ENCODE results near the gene TPM4.

The TPM4 gene

DNA sequence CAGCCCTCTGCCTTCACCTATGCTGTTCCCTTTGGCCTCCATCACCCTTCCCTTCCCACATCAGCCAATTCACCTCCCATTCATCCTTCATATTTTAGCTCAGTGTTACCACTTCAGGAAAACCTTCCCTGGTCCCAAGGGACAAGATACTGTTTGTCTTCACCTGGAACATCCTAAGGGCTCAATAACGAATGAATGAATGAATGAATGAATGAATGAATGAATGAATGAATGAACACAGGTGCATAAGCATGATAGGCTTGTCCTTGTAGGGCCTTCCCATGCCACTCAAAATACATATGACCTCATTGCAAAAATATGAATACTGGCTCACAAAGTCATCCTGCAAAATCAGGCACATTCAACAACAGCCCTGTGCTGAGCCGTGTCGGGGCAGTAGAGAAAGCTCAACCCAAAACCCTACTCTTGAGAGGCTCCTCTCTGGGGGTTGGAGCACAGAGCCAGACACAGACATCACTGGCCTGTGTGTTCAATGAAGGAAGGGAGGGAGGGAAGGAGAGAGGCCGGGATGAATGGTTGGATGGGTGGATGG, 33.7 kb upstream of the TPM4 start:
- no peak for DNase-seq

DNA sequence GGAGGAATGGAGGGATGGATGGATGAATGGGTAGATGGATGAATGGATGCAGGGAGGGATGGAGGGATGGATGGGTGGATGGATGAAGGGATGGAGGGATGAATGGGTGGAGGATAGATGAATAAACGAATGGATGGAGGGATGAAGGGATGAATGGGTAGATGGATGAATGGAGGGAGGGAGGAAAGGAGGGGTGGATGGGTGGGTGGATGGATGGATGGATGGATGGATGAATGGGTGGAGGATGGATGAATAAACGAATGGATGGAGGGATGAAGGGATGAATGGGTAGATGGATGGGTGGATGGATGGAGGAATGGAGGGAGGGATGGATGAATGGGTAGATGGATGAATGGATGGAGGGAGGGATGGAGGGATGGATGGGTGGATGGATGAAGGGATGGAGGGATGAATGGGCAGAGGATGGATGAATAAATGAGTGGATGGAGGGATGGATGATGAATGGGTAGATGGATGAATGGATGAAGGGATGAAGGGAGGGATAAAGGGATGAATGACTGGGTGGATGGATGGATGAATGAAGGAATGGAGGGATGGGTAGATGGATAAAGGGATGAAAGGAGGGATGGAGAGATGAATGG, 33.0 kb upstream of the TPM4 start:
- DNase-seq = no peak

DNA sequence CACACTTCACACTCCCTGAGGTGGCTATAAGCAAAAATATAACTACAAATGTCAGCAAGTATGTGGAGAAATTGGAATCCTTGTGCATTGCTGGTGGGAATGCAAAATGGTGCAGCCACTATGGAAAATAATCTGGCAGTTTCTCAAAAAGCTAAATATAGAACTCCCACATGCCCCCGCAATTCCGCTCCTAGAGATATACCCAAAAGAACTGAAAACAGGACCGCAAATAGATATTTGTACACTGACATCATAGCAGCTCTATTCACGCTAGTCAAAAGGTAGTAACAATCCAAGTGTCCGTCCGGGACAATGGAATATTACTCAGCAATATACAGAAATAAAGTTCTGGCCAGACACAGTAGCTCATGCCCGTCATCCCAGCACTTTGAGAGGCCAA, 31.5 kb upstream of the TPM4 start:
- no peak for DNase-seq

DNA sequence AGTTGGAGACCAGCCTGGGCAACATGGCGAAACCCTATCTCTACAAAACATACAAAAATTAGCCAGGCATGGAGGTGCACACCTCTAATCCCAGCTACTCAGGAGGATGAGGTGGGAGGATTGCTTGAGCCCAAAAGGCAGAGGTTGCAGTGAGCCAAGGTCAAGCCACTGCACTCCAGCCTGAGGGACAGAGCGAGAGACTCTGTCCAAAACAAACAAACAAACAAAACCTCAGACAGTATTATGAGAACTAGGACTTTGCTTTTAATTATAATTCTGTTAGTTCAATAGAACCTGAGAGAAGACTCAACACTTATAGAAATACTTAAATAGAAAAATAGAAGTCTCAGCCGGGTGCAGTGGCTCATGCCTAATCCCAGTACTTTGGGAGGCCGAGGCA, 31.1 kb upstream of the TPM4 start:
- DNase-seq = no peak

DNA sequence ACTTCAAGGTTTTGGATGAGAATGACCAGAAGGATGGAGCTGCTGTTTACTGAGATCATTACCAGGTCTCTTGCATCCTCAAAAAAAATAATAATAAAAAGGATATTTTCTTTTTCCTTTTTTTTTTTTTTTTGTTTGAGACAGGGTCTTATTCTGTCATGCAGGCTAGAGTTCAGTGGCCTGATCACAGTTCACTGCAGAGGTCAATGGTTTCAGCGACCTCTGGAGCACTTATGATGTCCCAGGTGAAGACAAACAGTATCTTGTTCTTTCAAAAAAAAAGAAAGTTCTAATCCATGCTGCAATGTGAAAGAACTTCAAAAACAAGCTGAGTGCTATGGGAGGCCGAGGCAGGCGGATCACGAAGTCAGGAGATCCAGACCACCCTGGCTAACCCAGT, 30.4 kb upstream of the TPM4 start:
- DNase-seq = no peak

DNA sequence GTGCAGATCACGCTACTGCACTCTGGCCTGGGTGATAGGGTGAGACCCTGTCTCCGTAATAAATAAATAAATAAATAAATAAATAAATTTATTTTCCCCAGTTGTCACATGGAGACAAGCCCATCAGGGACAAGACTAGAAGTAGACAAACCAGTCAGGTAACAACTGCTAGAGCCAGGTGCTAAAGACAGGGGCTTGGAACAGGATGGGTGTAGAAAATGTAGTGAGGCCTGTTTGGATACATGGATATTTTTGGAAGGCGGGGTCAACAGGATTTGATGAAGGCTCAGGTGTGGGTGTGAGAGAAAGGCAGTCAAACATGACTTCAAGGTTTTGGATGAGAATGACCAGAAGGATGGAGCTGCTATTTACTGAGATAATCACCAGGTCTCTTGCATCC, 27.7 kb upstream of the TPM4 start:
- DNase-seq = no peak

DNA sequence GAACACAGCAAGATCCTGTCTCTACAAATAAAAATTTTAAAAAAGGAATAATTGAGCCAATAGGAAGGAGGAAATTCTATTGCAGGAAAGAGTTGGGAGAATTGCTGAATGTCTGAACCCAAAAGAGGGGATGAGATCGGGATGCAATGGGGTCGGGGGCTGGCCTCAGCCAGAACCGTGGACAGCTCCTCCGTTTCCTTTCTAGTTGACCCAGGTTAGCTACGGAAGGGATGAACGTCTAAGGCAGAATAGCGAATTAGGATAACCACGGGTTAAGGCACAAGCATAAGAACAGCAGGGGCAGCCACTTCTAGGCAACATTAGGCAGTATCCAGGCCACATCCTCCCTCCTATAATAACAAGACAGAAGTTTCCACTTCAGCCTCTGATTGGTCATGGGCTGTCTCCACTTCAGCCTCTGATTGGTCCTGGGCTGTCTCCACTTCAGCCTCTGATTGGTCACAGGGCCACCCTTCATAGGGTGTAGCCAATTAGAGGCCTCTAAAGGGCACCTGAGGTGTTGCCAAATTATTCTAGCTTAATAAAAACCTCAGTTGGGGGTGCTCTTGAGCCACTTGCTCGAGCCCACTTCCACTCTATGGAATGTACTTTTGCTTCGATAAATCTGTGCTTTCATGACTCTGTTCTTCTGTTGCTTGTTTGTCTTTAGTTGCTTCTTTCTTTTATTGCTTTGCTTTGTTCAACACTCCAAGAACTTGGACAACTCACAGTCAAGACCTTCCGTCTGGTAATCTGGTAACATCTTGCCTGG, 24.9 kb upstream of the TPM4 start:
- DNase-seq = no peak

DNA sequence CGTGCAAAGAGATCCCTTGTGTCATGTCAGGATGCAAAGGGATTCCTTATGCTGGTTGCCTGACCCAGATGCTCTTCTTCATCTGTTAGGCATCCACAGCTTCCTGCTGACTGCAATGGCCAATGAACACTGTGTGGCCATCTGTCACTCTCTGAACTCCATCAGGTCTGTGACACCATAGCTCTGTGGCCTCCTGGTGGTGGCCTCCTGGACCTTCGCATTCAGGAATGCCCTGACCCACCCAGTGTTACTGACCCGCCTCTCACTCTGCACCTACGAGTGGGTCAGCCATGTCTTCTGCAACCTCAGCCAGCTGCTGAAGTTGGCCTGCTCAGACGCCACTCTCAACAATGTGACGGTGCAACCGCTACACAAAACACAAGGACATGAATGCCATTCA, 23.9 kb upstream of the TPM4 start:
- DNase-seq = no peak

DNA sequence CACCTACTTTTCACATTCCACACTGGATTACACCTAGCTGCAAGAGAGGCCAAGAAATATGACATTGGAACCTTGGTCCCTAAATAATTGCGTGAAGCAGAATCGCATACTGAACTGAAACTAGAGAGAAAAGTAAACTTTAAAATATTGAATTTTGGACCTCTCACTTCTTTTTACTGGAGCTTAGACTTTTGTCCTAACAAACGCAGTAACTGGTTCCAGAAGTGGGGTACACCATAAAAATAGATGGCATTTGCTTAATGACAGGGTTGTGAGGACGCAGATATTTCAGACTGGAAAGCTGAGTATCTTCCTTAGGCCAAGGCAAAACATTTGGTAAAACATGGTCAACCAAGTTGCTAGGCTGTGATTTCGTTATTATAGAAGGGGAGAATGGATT, 19.2 kb upstream of the TPM4 start:
- no peak for DNase-seq

DNA sequence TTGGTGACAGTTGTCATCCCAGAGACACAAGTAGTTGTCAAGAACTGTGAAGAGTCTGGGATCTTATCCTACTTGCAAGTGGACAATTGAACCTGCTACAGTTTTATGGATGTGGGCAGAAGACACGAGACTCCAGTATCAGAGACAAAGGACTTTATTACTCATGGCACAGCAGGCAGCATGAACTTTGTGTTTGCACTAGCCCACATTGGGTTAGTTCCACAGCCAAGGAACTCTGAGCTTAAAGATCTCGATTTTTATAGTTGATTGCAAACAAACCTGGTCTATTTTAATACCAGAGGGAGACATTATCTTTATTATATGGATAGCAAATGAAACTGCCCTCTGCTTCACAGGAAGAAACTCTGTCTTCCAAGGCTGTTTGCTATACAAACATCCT, 16.0 kb upstream of the TPM4 start:
- DNase-seq = no peak

DNA sequence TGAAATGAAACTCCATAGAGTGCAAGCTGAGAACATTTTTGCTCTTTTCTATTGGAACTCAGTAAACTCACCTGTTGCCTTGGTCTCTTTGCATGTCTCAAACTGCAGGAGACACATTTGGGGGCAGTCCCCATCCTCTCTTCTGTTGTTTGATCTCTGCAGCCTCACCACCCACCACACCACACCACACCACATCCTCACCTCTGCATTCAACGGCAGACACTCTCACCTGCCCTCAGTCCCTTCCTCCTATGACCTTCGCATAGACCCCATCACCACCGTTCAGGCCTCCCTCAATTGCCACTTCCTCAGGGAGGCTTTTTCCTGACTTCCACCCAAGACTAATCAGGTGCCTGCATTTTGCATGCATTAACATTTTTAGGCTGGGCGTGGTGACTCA, 14.4 kb upstream of the TPM4 start:
- DNase-seq = no peak

DNA sequence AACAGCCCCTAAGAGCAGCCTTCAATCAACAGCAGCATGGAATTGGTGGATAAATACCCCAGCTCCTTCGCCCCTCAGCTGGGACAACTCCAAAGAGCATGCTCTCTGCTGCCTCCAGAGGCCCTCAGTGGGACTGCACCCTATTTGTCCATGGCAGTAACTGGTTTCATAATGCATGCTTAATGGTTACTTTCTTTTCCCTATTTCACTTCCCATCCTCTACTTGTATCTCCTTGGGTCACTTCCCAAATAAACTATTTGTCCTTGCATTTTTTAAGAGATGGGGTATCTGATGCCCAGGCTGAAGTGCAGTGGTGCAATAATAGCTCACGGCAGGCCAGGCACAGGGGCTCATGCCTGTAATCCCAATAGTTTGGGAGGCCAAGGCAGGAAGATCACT, 13.5 kb upstream of the TPM4 start:
- no peak for DNase-seq

DNA sequence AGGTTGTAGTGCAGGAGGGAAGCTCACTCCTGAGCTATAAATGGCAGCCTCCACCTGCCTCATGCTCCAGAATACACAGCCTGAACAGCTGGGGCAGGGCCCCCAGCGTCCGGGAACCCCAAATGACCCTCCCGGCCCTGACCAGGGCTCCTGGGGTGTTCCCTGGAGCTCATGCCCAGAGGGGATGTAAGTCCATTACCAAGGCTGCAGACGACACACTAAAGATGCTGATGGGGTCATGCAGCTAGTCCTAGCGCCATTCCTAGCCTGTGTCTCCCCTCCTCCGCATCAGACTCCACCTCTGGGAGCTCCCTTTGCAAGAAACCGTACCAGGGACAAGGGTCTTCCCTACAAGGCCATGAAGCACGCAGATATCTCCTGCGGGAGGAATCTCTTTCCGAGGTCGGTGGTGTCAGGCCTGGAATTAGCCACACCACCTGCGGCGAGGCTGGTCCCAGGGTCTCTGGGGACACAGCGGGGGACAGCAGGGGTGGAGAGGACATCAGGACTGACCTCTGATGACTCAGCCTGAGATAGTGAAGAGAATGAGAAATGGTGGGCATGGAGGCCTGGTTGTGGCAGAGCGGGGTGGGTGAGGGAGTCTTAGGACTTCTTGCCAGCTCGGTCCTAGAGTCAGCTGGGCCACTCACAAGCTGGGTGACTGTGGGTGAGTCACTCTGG, 11.9 kb upstream of the TPM4 start:
- DNase-seq = no peak

DNA sequence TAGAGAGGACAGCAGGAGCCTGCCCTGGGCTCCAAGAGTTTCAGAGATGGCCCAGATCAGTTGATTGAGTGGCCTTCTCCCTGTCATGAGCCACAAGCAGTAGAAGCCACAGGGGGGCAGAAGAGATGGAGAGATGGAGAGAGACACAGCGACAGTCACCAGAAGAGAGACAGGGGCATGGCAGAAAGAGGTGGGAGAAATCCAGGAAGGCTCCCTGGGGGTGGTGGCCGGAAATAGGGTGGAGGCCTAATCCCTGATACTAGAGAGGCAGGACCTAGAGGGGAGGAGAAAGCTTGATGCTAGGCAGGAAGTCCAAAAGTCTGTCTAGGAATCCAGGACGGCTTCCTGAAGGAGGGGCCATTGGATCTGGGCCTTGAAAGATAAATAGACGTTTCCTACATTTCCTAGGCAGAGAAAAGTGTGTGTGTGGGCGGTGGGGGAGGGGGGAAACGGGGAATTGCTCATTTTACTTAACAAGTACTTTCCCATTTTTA, 9.6 kb upstream of the TPM4 start:
- DNase-seq = no peak

DNA sequence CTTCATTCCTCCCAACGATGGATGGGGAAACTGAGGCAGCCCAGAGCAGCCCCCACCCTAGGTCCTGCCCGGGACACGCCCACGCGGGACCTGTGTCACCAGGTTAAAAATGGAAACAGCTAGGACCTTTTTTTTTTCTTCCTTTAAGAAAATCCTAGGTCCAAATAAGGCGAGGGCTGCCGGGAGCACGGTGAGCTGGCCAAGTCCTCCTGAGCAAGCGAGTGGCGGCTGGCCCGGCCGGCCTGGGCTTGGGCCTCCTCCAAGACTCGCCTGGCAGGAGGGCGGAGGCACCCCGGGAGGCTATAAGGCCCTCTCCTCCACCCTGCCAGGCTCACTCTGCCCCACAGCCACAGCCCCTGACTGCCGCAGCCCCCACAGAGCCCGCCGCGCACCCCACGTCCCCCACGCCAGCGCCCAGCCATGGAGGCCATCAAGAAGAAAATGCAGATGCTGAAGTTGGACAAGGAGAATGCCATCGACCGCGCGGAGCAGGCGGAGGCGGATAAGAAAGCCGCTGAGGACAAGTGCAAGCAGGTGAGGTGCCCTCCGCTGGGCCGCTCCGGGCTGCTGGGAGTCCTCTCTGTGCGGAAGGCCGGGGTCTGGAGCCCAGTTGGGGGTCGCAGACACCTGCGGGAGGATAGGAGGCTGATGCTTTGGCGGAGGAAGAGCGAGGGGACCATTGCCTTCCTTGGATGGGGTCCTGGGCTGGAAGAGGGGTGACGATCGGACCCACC, 8.9 kb upstream of the TPM4 start:
- DNase-seq = no peak

DNA sequence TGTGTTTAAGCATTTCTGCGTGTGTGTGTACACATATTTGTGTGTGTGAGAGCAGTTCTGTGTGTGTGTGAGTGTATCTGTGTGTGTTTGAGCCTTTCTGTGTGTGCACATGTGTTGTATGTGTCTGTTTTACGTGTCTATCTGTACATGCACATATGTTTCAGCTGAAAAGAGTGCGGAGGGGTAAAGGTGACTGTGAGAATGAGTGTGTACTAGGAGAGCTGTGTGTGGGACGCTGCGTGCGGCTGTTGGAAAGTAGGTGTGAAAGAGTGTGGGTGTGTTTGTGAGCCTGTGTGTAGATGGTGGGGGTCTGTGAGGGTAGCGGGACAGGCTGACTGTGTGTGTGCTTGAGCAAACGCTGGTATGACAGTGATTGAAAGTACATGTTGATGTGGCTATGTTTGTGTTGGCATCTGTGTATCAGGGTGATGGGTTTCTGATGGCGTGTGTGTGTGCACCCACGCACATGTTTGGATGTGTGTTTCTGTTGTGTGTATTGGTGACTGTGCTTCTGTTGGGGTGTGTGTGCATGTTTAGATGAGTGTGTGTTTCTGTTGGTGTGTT, 7.5 kb upstream of the TPM4 start:
- DNase-seq = no peak

DNA sequence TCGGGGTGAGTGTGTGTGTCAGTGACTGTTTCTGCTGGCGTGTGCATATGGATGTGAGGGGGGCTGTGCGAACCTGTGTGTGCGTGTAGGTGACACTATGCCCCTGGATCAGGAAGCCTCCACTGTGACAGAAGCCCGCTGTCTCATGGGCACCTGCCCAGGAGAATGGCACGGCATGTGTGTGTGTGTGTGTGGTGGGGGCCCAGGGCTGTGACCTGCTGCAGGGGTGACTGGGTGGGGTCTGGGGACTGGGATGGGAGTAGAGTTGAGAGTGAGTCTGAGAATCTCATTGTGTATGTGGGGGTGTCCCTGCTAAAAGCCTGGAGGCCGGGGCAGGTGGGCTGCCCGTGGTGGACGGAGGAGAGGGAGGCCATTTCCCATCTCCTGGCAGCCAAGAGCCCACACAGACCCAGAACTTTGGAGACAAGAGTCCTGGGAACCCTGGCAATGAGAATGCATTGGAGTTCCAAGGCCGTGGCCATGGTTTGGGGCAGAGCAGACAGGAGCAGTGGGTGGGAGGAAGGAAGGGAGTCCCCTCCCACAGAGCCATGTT, 6.4 kb upstream of the TPM4 start:
- DNase-seq = no peak

DNA sequence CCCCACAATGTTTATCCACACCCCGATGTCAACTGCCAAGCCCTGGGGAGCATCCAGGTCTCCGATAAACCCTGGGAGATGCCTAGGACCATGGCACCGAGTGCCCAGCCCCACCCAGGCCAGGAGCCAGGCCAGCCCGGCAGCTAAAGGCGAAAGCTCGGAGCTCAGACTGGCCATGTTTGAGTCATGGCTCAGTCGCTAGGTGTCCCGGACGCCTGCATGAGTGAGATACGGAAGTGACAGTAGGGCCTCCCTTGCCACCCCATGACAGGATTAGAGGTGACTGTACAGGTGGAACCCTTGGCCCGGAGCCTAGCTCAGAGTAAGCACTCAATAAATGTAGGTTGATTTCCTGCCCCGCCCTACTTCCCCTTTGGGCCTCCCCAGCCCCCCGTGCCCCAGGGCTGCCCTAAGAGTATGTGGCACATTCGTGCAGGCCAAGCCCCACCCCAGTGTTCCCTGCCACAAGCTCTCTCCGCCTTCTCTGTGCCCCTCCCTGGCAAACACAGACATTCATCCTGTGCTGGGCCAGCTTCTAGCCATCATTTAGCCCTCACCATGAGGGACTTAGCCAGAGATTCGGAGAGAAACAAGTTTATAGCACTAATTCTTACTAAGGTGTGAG, 5.8 kb upstream of the TPM4 start:
- DNase-seq = no peak

DNA sequence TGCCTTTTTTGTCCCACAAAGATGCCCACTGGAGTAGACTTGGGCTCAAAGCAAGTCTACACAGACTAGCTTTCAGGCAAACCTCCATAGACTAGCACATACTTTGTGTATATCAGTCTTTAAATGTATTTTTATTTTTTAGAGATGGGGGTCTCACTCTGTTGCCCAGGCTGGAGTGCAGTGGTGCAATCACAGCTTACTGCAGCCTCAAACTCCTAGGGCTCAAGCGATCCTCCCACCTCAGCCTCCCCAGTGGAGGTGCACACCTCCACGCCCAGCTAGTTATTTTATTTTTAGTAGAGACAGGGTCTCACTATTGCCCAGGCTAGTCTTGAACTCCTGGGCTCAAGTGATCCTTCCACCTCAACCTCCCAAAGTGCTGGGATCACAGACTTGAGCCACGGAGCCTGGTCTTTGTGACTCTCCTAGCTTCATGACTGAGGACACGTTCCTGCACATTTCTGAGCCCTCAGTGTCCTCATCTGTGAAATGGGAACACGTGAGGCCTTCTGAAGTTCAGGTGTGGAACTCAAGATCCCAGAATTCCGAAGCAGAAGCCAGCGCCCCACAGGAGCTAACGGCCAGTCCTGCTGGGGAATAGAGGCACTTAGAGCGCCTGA, 5.1 kb upstream of the TPM4 start:
- DNase-seq = no peak

DNA sequence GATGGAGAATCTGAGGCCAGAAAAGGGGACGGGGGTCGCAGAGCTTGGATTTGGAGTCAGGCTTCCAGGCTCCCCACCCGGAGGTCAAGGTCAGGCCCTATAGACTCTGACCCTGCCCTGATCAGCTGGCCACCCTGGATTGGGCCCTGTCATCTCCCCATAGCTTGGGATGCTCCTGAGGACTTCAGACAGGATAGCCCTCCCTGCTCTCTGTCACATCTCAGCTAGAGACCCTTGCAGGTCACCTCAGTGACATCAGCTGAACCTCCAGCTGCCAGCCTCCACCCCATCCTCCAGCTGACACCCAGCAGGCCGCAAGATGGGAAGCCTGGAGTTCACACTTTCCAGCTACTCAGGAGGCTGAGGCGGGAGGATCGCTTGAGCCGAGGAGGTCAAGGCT, 2.8 kb upstream of the TPM4 start:
- no peak for DNase-seq

DNA sequence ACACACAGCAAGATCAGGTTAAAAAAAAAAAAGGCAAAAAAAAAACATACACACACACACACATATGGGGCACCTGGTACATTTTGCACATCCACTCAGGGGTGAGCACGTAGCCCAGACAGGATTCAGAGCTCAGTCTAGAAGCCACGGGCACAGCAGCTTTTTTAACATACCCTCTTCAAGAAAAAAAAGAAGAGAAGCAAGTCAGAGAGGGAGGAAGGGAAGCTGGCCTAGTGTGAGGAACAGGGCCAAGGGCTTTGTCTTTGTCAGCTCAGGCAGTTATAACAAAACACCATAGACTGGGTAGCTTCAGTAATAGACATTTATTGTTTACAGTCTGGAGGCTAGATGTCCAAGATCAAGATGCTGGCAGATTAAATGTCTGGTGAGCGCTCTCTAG, 2.3 kb upstream of the TPM4 start:
- no peak for DNase-seq
